Femur (tissue), 1 donor: ENCODE results near the gene TAPBPL.
"Not testable (repeated sequence)": the region's sequence is repeated elsewhere in the genome, so short reads cannot be mapped to it uniquely, and the experiment has no call there.

Experiments used
- DNase-seq: peaks from one replicate; pipeline ENCODE4 v3.0.0-alpha.2; 2017

The TAPBPL gene

GRCh38 chr12:6494968-6495367, 43.1 kb downstream of the TAPBPL start:
- DNase-seq, result no peak

GRCh38 chr12:6497291-6497690, 45.4 kb downstream of the TAPBPL start:
- not testable (repeated sequence) for DNase-seq

GRCh38 chr12:6500466-6500865, 48.6 kb downstream of the TAPBPL start:
- no peak for DNase-seq

- DNase-seq, result no peak
Observed at GRCh38 chr12:6507102-6507998, 55.5 kb downstream of the TAPBPL start.

GRCh38 chr12:6508087-6508486, 56.2 kb downstream of the TAPBPL start:
- DNase-seq, result no peak
